CD4-positive, alpha-beta T cell treated with Interleukin-12 subunit alpha and Interleukin-12 subunit beta, for 1 hour (primary cell): ENCODE measurements around the gene SLC25A25.

Source experiments
- DNase-seq: peaks from one replicate; pipeline ENCODE4 v3.0.0-alpha.2; 2020

Gene SLC25A25

DNA sequence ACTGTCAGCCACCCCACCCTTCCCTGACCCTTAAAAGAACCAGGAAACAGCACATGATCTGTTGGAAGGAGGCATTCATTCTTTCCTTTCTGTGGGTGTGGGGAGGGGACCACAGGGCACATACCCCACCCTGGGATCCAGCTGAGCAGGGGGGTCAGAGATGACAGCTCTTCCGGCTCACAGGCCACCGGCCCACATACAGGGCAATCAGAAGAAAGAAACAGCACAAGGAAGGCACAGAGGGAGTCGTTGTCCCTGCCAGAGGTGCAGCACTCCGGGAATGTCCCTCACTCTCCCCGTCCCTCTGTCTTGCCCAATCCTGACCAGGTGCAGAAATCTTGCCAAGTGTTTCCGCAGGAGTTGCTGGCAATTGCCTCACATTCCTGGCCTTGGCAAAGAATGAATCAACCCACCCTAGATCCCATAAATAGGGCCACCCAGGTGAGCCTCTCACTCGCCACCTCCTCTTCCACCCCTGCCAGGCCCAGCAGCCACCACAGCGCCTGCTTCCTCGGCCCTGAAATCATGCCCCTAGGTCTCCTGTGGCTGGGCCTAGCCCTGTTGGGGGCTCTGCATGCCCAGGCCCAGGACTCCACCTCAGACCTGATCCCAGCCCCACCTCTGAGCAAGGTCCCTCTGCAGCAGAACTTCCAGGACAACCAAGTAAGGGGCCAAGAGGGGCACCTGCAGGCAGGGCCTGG, 81.1 kb downstream of the SLC25A25 start, which contains the start of gene LCN2:
LCN2 (plus strand) TSS at position 453 of the 701 bp plus-strand sequence; CDS start at position 526, 73 bp downstream.
- DNase-seq = no peak

DNA sequence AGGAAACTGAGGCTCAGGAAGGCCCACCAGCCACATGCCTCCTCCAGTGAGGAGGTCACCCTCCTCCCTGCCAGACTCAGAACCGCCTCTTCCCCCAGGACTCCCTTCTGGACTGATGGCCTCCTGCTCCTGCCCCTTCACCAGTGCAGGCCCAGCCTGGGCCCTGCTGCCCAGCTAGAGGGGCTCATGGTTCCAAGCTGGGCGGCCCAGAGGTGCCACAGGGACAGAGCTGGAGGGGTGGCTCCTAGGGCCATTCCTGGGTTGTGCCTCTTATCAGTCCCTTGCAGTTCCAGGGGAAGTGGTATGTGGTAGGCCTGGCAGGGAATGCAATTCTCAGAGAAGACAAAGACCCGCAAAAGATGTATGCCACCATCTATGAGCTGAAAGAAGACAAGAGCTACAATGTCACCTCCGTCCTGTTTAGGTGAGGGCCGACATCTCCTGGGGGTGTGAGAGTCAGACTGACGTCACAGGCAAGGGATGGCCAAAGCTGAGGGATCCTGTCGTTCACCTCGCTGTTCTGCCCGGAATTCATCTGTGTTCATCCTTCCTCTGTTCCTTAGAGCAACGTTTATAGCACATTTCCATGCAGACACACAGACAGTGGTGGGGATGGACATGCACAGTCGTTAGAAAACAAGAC, 82.0 kb downstream of the SLC25A25 start:
- DNase-seq = no peak

DNA sequence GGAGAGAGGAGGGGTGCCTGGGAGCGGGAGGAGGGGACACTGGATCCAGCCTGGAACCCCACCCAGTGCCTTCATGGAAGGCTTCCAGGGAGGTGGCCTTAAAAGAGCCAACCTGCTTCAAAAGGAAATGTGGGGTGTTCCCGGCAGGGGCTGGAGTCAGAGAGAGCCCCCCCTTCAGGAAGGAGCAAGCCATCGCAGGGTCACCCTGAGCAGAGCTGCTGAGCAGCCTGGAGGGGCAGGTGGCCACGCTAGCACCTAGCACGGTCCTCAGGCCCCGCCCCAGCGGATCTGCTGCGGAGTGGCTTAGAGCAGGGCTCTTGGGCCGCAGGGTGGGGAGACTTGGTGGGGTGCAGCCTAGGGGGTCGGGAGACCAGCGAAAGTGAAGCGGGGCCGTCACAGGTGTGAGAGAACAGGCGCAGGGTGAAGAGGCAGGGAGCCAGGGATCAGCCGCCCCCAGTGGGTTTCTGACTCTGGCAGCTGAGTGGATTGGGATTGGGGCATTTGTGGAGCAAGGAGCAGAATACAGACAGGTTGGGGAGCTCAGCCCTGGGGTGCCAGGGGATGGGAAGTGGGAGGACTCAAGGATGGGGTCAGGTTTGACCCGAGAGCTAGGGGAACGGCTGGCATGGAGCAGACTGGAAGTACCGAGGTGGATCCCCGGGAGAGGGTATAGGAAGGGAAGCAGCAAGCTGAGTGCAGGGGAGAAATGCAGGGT, 82.7 kb downstream of the SLC25A25 start:
- no peak for DNase-seq

DNA sequence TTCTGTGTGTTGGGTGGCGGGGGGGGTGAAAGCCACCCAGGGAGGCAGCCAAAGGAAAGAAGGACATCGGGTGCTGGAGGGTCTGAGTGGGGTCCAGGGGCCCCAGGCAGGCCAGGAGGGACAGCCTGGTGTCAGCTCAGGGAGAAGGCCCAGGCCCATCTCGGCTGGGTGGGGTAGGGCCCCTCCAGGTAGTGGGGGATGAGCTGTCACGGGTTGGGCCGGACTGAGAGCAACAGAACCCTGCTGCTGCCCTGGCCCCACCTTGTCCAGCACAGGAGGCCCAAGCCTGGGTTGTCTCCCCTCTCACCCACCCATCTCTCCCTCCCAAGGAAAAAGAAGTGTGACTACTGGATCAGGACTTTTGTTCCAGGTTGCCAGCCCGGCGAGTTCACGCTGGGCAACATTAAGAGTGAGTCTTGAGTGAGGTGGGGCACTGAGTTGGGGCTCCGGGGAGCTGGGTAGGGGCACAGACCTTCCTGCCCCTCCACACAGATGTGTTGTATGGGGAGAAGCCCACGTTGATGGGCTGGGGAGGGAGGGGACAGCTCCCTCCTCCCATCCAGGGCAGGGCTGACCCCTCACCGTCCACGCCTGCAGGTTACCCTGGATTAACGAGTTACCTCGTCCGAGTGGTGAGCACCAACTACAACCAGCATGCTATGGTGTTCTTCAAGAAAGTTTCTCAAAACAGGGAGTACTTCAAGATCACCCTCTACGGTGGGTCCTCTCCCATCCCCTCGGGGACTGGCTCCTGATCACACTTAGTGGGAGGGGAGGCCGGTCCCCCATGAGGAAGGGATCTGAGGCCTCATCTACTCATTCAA, 83.5 kb downstream of the SLC25A25 start:
- no peak for DNase-seq

DNA sequence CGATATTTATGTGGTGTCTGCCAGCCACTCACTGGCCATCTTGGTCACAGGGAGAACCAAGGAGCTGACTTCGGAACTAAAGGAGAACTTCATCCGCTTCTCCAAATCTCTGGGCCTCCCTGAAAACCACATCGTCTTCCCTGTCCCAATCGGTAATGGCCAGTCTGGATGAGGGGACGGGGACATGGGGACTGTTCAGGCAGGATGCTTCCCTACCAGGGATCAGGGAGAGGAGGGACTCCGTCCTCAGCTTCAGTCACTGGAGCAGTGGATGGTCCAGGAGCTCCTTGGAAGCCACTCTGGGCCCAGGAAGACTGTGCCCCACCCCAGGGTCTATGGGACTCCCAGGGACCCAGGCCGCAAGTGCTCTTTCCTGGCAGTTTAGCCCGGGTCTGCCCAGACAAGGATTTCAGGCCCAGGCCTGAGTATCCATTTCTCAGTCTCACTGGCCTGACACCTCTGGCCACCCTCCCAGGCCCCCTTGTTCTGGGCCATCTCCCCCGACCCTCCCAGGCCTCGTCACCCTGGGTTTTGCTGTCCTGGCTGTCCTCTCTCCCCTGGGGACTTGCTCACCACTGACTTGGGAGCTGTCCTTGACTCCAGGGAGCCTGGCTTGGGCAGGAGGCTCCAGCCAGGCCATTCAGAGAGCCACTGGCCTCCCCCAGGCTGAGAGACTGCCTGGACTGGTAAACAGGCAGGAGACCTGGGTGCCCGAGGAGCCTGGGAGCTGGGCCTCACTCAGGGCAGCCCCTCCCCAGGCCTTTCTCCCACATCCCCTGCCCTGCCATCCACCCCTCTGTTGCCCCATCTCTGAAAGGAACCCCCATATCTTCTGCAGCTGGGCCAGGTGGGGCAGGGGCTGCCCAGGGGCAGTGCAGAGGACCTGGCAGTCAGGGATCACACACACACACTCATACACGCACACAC, 84.4 kb downstream of the SLC25A25 start:
- no peak for DNase-seq

DNA sequence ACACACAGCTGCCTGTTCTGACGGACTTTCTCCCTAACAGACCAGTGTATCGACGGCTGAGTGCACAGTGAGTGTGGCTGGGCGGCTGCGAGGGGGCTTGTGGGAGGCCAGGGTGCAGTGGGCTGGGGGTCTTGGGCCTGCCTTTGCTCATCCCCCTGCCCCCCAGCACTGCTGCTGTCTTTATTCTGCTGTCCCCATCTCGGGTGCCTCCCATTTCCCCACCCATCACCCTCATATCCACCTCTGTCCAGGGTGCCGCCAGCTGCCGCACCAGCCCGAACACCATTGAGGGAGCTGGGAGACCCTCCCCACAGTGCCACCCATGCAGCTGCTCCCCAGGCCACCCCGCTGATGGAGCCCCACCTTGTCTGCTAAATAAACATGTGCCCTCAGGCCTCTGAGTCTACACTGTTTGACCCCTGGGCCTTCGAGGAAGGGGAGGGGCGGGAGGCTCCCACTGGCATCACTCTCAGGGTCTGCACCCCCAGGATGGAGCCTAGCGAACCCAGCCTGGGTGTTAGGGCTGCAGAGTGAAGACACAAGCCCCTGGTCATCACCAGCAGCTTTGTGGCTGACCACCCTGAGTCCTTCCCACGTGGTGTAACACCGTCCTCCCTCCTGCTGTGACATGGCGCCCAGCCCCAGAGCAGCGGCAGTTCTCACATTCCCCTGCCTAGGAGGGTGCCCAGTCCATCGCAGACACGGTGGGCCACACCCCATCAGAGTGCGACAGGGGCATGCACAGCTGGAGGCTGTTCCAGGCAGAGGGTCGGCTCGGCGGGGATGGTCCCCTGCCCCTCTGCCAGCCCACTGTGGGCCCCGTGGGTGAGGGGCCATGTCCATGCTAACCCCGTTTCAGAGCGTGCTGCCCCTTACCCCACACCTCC, 85.3 kb downstream of the SLC25A25 start:
- DNase-seq = no peak

DNA sequence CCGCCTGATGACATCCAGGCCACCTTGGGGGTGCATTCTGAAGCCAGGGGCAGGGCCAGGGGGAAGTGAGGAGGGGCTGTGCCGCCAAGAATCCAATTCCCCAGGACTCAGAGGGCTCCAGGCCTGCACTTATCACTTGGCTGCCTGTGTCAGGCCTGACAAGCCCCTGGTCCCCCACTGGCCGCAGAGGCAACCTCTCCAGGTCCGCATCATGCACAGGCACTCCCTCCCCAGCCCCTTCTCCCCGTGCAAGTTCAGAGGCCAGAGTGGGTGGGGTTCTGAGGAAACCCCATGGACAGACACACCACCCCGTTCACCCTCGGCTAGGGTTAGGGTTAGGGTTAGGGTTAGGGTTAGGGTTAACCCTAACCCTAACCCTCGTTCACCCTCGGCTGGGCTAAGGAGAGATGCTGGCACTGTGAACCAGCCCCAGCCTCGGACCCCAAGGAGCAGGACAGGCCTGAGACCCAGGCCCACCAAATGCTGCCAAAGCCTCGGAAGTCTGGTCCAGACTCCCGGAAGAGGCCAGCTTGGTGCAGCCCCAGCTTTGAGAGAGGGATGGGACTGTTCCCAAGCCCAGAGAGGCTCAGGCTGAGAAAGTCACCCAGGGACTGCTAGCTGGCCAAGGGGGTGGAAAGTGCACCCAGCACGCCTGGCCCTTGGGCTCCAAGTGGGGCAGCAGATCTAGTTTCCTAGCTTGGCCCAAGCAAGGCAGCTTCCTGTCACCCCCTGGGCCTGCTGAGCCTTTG, 86.1 kb downstream of the SLC25A25 start:
- no peak for DNase-seq

DNA sequence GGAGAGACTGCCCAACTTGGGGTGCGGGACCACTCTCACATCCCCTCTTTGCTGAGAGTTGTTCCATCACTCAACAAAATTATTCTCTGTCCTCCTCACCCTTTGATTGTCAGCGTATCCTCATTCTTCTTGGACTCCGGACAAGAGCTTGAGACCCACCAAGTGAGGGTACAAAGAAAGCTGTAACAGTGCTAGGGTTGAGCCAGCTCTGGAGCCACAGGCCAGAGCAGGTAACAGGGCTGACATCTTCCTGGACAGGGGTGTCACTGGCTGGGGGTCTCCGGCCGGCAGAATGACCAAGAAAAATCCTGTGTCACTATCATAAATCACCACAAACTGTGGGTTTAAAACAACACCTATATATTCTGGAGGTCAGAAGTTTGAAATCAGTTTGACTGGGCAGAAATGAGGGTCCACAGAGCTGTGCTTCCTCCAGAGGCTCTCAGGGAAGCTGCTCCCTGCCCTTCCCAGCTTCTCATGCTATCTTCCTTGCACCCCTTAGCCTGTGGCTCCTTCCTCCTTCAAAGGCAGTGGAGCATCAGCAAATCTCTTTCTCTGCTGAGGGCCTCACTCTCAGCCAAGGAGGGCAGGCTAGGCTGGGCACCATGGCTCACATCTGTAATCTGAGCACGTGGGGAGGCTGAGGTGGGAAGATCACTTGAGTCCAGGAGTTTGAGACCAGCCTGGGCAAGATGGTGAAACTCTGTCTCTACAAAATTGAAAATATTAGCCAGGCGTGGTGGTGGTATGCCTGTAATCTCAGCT, 87.9 kb downstream of the SLC25A25 start:
- no peak for DNase-seq
